GM12892 (cell line): ENCODE results near the gene NLRP9.

Experiments
- POLR2A ChIP-seq: IDR thresholded peaks from 2 replicates; pipeline ENCODE4 v1.6.1; 2011; ENCODE audit warnings: low read depth, low read length, control low read depth
- POLR2AphosphoS5 ChIP-seq: IDR thresholded peaks from 2 replicates; pipeline ENCODE4 v1.6.1; 2011; ENCODE audit warnings: low read depth, low read length, control low read depth
- TAF1 ChIP-seq: IDR thresholded peaks from 2 replicates; pipeline ENCODE4 v1.6.1; 2011; ENCODE audit warnings: low read depth, mild to moderate bottlenecking, control low read depth, low read length, borderline replicate concordance

DNA sequence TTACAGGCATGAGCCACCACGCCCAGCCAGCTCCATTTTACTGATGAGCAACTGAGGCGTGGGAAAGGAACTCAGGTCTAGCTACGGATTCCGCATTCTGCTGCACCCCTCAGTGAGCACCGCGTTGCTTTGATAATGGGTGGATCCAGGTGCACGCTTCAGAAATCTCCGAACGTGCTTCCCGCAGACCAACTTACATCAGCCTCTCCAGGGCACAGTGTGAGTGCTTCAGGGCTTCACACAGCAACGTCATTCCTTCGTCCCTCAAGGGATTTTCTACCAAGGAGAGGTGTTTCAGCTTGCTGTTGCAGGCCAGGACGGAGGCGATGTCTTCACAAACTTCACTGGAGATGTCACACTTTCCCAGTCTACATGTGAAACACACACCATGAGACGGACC lies 21.7 kb downstream of the NLRP9 start:
- no peak for TF ChIP-seq POLR2AphosphoS5
- no peak for TF ChIP-seq POLR2A
- no peak for TF ChIP-seq TAF1
